Neutrophil (primary cell): Measurements from ENCODE around the gene SLC2A6.

Experiments
- H3K27ac ChIP-seq: fragments of 200-600 bp; sonication (generic); 2 replicates; pipeline ENCODE4 v1.5.1; 2016; ENCODE audit warnings: mild to moderate bottlenecking, moderate library complexity
- H3K27me3 ChIP-seq: fragments of 200-600 bp; sonication (generic); 2 replicates; pipeline ENCODE4 v1.6.0; 2016; ENCODE audit warnings: mild to moderate bottlenecking
- H3K36me3 ChIP-seq: fragments of 200-600 bp; sonication (generic); 2 replicates; pipeline ENCODE4 v1.5.1; 2017
- H3K4me1 ChIP-seq, 2 experiments: fragments of 200-600 bp in 1 of 2; sonication (generic) in 1 of 2; 1 replicate in 1 of 2; 2 replicates in 1 of 2; pipeline versions ENCODE4 v1.5.1 to v1.6.1; 2013 to 2016; ENCODE audit warnings: low read depth in 1 of 2, low read length in 1 of 2, mild to moderate bottlenecking in 1 of 2, moderate library complexity in 1 of 2; ENCODE audit not compliant: control insufficient read depth in 1 of 2, insufficient read depth in 1 of 2
- H3K4me3 ChIP-seq, 2 experiments: fragments of 200-600 bp in 1 of 2; sonication (generic) in 1 of 2; 1 replicate in 1 of 2; 2 replicates in 1 of 2; pipeline ENCODE4 v1.5.1; 2013 to 2016; ENCODE audit warnings: low read depth in 1 of 2, low read length in 1 of 2, mild to moderate bottlenecking in 1 of 2, moderate library complexity in 1 of 2
- H3K9me3 ChIP-seq: fragments of 200-600 bp; sonication (generic); 2 replicates; pipeline ENCODE4 v1.5.1; 2016
- TF ChIP-seq, protein P1 (sequence below): fragments of 200-600 bp; sonication (generic); IDR thresholded peaks from 2 replicates; pipeline ENCODE4 v1.5.1; 2016; ENCODE audit warnings: antibody characterized with exemption

Gene SLC2A6

DNA sequence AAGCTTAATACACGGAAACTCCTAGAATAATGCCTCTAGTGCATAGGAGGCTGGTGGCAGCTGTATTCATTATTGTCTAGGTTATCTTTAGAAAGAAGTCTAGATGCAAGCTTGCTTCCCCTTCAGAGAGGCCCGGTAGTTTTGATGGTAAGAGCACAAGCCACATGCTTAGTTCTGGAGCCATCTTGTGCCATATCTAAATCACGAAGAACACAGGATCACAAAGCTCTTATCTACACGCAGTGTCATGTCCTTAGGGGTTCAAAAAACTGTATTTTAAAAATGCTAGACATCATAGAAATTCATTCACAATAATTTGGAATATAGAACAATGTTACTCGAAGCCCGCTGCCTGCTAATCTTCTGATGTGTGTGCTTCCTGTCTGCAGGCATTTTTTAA, 12.9 kb downstream of the SLC2A6 start:
- H3K36me3 ChIP-seq = no peaks in the 10 kb centered on the region
- no peak overlapping the region for H3K27ac ChIP-seq
- H3K4me3 ChIP-seq = no peak overlapping the region

DNA sequence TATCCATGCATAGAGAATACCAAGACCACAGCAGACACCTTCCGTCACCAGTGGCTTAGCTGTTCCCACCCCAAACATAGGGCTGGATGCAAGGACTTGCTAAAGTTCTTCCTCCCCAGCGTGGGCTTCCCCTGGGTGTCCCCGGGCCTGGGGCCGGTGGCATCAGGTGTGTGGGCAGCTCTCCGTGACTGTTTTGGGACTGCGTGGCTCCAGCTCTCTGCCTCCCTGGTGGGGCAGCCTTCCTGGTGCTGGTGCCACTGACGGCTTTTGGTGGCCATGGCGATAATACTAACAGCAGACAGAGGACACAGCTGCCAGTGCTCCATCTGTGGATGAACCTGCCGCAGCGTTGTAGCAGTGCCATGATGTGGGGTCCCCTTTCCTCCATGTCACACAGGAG, 14.3 kb downstream of the SLC2A6 start:
- Histone ChIP-seq H3K27ac (no peak overlapping the region), H3K4me1 (peaks cover 5 to 9% of the 10 kb centered on the region in 2 experiments), H3K36me3 (no peaks in the 10 kb centered on the region), H3K27me3 (peaks cover 36% of the 10 kb centered on the region), H3K4me3 (no peak overlapping the region), H3K9me3 (no peaks in the 10 kb centered on the region)
- TF ChIP-seq, protein P1, sequence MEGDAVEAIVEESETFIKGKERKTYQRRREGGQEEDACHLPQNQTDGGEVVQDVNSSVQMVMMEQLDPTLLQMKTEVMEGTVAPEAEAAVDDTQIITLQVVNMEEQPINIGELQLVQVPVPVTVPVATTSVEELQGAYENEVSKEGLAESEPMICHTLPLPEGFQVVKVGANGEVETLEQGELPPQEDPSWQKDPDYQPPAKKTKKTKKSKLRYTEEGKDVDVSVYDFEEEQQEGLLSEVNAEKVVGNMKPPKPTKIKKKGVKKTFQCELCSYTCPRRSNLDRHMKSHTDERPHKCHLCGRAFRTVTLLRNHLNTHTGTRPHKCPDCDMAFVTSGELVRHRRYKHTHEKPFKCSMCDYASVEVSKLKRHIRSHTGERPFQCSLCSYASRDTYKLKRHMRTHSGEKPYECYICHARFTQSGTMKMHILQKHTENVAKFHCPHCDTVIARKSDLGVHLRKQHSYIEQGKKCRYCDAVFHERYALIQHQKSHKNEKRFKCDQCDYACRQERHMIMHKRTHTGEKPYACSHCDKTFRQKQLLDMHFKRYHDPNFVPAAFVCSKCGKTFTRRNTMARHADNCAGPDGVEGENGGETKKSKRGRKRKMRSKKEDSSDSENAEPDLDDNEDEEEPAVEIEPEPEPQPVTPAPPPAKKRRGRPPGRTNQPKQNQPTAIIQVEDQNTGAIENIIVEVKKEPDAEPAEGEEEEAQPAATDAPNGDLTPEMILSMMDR = no peak

More for the DNA sequence above, 12.9 kb downstream of the SLC2A6 start:
- H3K4me1 ChIP-seq = no peaks in the 10 kb centered on the region
- TF ChIP-seq, protein P1 = no peak
- no peaks in the 10 kb centered on the region for H3K9me3 ChIP-seq
- peaks cover 30% of the 10 kb centered on the region for H3K27me3 ChIP-seq

DNA sequence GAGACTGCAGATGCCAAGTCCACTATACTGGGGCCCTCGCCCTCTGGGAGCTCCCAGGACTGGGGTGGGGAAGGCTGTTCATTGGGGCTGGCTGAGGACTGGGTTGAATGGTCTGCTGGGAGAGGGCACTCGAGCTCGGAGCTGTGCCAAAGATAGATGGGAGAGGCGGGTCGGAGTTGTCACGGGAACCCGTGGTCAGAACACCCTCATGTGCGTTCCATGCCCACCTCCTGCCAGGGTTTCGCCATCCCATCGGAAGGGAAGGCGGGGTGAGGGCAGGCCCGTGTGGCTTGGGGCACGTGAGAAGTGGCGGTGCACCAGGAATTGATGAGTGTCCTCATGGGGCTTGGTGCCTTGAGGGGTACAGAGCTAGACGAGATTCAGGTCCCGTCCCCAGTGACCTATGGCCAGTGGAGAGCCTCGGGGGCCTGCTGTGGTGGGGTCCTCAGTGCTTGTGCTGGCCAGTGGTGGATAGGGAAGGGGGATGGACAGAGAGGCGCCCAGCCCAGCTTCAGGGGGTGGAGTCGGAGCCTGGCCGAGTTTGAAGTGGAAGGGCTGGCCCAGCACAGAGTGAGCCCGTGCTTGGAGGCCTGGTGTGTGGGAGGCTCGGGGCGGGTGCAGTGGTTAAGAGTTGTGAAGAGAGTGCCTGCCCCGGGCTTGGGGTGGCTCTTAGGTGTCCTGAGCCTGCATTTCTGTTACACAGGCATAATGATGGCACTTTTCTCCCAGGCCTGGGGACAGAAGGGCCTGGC, 14.9 kb downstream of the SLC2A6 start:
- Histone ChIP-seq H3K4me3 (no peak overlapping the region), H3K4me1 (peaks cover 8 to 13% of the 10 kb centered on the region in 2 experiments), H3K27me3 (peaks cover 38% of the 10 kb centered on the region), H3K9me3 (no peaks in the 10 kb centered on the region), H3K27ac (no peak overlapping the region), H3K36me3 (no peaks in the 10 kb centered on the region)
- TF ChIP-seq, protein P1 = no peak

DNA sequence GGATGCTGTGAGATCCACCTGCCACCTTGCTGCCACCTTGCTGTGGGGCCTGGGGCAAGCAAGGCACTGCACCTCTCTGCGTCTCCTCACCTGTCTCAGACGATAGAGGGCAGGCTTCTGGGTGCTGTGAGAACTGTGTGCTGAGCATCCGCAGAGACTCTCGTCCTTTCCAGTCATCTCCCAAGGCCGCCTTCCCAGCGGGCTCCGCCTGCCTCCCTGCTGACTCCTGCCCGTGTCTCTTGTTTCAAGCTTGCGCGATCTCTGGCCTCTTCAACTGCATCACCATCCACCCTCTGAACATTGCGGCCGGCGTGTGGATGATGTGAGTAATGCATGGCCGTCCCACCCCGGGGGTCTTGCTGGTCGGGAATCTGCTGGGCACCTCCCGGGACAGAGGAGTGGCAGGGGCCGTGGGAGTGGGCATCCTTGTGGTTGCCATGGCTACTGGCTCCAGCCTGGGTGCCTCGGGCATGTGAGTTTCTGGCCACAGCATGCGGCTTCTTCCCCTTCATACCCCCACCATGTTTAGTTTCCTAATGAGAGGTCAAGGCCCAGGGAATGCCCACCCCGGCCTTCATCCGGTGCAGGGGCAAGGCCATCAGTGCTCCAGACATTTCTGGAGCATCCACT, 15.6 kb downstream of the SLC2A6 start:
- Histone ChIP-seq H3K27me3 (peaks cover 44% of the 10 kb centered on the region), H3K4me1 (peaks cover 13 to 15% of the 10 kb centered on the region in 2 experiments), H3K27ac (no peak overlapping the region), H3K36me3 (no peaks in the 10 kb centered on the region), H3K9me3 (no peaks in the 10 kb centered on the region), H3K4me3 (no peak overlapping the region)
- TF ChIP-seq, protein P1 = no peak

DNA sequence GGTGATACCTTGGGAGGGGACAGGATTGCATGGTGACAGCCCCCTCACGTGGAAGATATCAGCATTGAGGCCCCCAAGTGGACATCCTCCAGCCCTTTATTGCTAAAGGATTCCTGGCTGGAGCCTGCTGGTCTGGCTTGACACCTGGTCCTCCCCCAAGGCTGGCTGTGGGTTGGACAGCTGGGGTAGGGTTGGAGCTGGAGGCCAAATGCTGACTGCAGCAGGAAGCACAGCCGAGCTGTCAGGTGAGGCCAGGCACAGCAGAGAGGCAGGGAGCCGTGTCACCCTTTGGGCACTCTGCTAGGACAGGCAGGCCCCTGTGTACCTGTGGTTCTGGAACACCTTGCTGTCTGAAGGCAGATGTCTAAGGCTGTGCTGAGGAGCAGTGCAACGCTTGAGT, 16.9 kb downstream of the SLC2A6 start:
- peaks cover 13 to 15% of the 10 kb centered on the region in 2 experiments for H3K4me1 ChIP-seq
- no peak overlapping the region for H3K27ac ChIP-seq
- H3K27me3 ChIP-seq = peaks cover 53% of the 10 kb centered on the region
- no peaks in the 10 kb centered on the region for H3K36me3 ChIP-seq
- H3K4me3 ChIP-seq = no peak overlapping the region
- TF ChIP-seq, protein P1 = no peak
- H3K9me3 ChIP-seq = no peaks in the 10 kb centered on the region
